ENCODE data around the gene EIF4E1B. TPM values are rescaled to one million over a fixed set of nuclear protein-coding genes. Genes with fewer than 3 reads are reported as not detected.
"Not testable (repeated sequence)": the region's sequence is repeated elsewhere in the genome, so short reads cannot be mapped to it uniquely, and the experiment has no call there.

Gene EIF4E1B
- polyA plus RNA-seq, 1 donor from 2014 or later = 0.82 TPM

DNA sequence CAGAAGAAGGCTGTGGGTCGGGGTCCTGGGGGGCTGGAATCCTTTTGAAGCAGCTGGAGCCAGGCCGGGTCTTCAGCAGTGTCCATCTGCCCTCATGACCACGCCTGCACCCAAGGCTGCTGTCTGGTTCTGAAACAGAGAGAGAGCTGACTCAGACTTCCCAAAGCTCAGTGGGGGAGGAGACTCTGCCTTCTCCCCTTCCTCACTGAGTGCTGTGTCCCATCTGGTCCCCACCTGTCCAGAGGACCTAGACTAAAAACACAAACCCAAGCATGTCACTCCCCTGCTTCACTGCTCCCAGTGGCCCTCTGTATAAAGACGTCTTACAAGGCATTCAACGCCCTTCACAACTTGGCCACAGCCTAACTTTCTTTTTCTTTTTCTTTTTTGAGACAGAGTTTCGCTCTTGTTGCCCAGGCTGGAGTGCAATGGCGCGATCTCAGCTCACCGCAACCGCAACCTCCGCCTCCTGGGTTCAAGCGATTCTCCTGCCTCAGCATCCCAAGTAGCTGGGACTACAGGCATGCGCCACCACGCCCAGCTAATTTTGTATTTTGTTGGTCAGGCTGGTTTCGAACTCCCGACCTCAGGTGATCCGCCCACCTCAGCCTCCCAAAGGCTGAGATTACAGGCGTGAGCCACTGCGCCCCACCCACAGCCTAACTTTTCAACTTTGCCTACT, 30.6 kb upstream of the EIF4E1B start:
- not testable (repeated sequence) for H3K4me3 ChIP-seq (ENCODE audit: low read length); H3K9me2 ChIP-seq (ENCODE audit: insufficient read depth, low read length); H3K27ac ChIP-seq (ENCODE audit: low read length); H3K9me3 ChIP-seq (ENCODE audit: low read length); H3F3A ChIP-seq (ENCODE audit: insufficient read depth, low read length, poor library complexity, severe bottlenecking); H3K4me2 ChIP-seq (ENCODE audit: low read length); H3K27me3 ChIP-seq (ENCODE audit: insufficient read depth, low read depth, low read length); H2AFZ ChIP-seq (ENCODE audit: low read depth, low read length); H4K20me1 ChIP-seq (ENCODE audit: insufficient read depth); H3K36me3 ChIP-seq (ENCODE audit: insufficient read depth, low read length); H3K9ac ChIP-seq (ENCODE audit: low read length)
- peaks cover 15% of the 10 kb centered on the region for H3K79me2 ChIP-seq (replicated peaks; ENCODE audit: insufficient read depth, low read length)

DNA sequence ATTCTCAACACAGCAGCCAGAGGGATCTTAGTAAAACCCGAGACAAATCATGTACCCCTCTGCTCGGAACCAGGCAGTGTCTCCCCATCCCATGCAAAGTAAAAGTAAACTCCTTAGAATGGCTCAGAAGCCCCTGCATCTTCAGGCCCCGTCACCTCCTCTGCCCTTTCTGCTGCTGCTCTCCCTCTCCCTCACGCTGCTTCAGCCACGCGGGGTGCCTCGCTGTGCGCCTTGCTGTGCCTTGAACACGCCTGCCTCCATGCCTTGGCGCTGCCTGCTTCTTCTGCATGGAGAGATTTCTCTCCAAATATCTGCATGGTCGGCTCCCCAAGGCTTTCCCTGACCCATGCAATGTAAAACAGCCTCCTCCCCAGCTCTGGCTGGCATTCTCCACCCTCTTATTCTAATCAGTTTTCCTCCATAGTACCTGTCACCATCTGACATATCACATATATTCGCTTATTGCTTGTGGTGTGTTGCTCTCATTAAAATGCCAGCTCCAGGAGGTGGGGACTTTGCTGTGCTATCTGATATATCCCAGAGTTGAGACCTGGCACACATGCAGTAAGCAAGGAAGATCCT, 28.5 kb upstream of the EIF4E1B start:
- Histone ChIP-seq H3K9ac (ENCODE audit: low read length) (no peak overlapping the region), H3K27ac (ENCODE audit: low read length) (peak overlapping the region; percentile 25), H3K9me2 (ENCODE audit: insufficient read depth, low read length) (no peaks in the 10 kb centered on the region), H3K36me3 (ENCODE audit: insufficient read depth, low read length) (no peaks in the 10 kb centered on the region), H3K4me2 (ENCODE audit: low read length) (no peak overlapping the region), H3F3A (ENCODE audit: insufficient read depth, low read length, poor library complexity, severe bottlenecking) (no peaks in the 10 kb centered on the region), H3K4me3 (ENCODE audit: low read length) (peak overlapping the region; percentile 24), H3K79me2 (replicated peaks; ENCODE audit: insufficient read depth, low read length) (peaks cover 26% of the 10 kb centered on the region), H3K9me3 (ENCODE audit: low read length) (no peaks in the 10 kb centered on the region), H2AFZ (ENCODE audit: low read depth, low read length) (no peak overlapping the region), H4K20me1 (ENCODE audit: insufficient read depth) (peaks cover 6% of the 10 kb centered on the region), H3K27me3 (ENCODE audit: insufficient read depth, low read depth, low read length) (no peaks in the 10 kb centered on the region)
- TF ChIP-seq EP300 (conservative IDR thresholded peaks at IDR 0.05; ENCODE audit: poor library complexity, severe bottlenecking) (no peak), MXI1 (conservative IDR thresholded peaks at IDR 0.05; ENCODE audit: poor library complexity, severe bottlenecking) (no peak), EZH2 (IDR thresholded peaks at IDR 0.05; ENCODE audit: borderline replicate concordance, insufficient read depth, low read length, poor library complexity, severe bottlenecking) (no peak), TAF1 (IDR thresholded peaks at IDR 0.05; ENCODE audit: low read depth) (no peak), POLR2AphosphoS5 (IDR thresholded peaks at IDR 0.05) (no peak), SMC3 (conservative IDR thresholded peaks at IDR 0.05; ENCODE audit: poor library complexity) (no peak)
- TF ChIP-seq, protein P1, sequence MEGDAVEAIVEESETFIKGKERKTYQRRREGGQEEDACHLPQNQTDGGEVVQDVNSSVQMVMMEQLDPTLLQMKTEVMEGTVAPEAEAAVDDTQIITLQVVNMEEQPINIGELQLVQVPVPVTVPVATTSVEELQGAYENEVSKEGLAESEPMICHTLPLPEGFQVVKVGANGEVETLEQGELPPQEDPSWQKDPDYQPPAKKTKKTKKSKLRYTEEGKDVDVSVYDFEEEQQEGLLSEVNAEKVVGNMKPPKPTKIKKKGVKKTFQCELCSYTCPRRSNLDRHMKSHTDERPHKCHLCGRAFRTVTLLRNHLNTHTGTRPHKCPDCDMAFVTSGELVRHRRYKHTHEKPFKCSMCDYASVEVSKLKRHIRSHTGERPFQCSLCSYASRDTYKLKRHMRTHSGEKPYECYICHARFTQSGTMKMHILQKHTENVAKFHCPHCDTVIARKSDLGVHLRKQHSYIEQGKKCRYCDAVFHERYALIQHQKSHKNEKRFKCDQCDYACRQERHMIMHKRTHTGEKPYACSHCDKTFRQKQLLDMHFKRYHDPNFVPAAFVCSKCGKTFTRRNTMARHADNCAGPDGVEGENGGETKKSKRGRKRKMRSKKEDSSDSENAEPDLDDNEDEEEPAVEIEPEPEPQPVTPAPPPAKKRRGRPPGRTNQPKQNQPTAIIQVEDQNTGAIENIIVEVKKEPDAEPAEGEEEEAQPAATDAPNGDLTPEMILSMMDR (IDR thresholded peaks at IDR 0.05; ENCODE audit: poor library complexity, severe bottlenecking) = no peak
- TF ChIP-seq, protein P2, sequence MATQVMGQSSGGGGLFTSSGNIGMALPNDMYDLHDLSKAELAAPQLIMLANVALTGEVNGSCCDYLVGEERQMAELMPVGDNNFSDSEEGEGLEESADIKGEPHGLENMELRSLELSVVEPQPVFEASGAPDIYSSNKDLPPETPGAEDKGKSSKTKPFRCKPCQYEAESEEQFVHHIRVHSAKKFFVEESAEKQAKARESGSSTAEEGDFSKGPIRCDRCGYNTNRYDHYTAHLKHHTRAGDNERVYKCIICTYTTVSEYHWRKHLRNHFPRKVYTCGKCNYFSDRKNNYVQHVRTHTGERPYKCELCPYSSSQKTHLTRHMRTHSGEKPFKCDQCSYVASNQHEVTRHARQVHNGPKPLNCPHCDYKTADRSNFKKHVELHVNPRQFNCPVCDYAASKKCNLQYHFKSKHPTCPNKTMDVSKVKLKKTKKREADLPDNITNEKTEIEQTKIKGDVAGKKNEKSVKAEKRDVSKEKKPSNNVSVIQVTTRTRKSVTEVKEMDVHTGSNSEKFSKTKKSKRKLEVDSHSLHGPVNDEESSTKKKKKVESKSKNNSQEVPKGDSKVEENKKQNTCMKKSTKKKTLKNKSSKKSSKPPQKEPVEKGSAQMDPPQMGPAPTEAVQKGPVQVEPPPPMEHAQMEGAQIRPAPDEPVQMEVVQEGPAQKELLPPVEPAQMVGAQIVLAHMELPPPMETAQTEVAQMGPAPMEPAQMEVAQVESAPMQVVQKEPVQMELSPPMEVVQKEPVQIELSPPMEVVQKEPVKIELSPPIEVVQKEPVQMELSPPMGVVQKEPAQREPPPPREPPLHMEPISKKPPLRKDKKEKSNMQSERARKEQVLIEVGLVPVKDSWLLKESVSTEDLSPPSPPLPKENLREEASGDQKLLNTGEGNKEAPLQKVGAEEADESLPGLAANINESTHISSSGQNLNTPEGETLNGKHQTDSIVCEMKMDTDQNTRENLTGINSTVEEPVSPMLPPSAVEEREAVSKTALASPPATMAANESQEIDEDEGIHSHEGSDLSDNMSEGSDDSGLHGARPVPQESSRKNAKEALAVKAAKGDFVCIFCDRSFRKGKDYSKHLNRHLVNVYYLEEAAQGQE (IDR thresholded peaks at IDR 0.05; ENCODE audit: borderline replicate concordance) = no peak

Data from neural cell (in vitro differentiated cells).